ENCODE measurements around the gene PIEZO1.
"Not testable (repeated sequence)": the region's sequence is repeated elsewhere in the genome, so short reads cannot be mapped to it uniquely, and the experiment has no call there.

Gene PIEZO1

DNA sequence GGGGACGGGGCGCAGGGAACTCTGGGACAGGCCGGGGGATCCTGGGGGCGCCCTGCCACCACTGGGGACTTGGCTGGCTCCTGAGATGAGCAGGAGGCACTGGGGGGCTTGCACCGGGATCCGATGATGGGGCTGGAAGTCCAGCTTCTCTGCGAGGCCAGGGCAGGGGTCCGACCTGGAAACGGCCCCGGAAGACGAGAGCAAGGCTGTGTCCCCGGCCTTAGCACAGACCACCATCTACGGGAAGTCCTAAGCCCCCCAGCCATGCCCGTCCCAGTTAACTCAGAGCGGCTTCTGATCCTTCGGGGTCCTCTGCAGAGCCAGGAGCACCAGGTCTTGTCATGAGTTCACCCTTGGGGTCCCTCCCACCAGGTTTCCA, 19.1 kb upstream of the PIEZO1 start:
- DNase-seq: no peak

DNA sequence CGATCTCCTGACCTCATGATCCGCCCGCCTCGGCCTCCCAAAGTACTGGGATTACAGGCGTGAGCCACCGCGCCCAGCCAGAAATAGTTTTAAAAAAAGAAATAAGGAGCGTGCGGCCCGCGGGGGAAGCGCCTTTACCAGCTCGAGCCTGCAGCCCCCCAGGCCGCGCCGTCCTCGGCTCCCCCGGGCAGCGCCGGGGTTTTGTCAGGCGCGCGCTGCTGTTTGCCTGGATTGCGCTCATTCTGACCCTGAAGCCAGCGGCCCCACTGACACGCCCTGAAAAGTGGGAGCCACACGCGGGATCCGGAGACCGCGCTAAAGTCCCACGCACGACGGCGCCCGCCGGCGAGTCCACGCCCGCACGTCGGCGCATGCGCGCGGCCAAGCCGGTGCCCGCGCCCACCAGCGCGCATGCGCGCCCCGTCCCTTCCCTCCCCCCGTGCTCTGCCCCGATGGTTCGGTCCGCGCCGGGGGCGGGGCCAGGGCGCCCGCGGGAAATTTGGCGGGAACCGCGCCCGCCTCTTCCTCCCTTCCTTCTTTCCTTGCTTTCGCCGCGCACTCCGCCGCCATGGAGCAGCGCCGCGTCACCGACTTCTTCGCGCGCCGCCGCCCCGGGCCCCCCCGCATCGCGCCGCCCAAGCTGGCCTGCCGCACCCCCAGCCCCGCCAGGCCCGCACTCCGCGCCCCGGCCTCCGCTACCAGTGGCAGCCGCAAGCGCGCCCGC, 18.4 kb upstream of the PIEZO1 start, which contains the start of gene CDT1:
CDT1 (plus strand) TSS at position 526 of the 724 bp plus-strand sequence; CDS start at position 569, 43 bp downstream.
- DNase-seq: peak; percentile 82

- no peak for DNase-seq
Measured at GRCh38 chr16:88800277-88800592, 15.2 kb upstream of the PIEZO1 start.

DNA sequence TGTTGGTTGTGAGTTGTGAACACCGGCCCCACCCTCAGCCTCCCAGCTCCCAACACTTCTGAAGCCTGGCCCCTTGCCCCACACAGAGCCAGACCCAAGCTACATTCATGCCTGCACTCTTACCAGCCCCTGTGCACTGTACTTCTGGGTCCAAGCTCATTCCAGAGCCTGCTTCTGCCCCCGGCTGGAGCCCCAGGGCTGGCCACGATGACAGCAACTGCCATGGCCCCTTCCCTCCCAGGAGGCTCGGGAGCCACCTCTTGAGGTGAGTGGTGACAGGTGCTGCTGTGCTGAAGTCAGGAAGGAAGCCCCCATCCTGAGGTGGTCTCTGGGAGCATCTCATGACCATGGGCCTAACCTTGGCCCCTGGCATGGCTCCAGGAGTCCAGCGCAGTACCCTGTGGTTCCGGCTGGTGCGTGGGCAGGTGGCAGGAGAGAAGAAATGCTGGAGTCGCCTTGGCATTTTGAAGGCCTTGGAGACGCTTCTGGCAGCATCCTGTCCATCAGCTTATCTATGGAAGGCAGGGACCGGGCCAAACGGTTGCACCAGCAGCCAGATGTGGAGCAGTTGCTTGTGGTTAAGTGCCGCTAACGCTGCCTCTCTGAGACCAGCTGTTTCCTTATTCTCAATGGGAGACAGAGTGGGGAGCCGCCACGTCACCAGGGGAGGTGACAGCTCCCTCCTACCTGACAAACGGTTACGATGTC, 14.7 kb upstream of the PIEZO1 start:
- no peak for DNase-seq

GRCh38 chr16:88798772-88799455, 13.9 kb upstream of the PIEZO1 start:
- no peak for DNase-seq

- DNase-seq: no peak
Measured at GRCh38 chr16:88798073-88798472, 13.1 kb upstream of the PIEZO1 start.

DNA sequence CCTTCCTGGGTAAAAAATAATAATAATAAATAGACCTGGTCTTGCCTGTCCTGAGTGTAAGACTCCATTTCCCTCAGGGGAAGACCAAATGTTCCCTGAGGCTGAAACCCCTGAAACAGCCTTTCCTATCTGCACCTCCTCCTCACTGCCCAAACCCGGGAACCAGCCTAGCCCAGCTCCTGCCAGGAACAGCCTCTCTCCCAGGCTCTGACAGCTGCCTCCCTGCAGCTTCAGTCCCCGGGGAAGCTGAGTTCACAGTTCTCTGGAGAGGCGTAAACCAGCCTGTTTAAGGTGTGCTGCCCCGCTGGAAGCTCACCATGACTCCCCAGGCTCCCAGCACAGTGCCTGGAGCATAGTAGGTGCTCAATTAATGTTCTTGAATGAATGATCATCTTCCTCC, 11.3 kb upstream of the PIEZO1 start:
- DNase-seq: no peak

- DNase-seq: no peak
Measured at GRCh38 chr16:88793251-88793954, 8.4 kb upstream of the PIEZO1 start.

DNA sequence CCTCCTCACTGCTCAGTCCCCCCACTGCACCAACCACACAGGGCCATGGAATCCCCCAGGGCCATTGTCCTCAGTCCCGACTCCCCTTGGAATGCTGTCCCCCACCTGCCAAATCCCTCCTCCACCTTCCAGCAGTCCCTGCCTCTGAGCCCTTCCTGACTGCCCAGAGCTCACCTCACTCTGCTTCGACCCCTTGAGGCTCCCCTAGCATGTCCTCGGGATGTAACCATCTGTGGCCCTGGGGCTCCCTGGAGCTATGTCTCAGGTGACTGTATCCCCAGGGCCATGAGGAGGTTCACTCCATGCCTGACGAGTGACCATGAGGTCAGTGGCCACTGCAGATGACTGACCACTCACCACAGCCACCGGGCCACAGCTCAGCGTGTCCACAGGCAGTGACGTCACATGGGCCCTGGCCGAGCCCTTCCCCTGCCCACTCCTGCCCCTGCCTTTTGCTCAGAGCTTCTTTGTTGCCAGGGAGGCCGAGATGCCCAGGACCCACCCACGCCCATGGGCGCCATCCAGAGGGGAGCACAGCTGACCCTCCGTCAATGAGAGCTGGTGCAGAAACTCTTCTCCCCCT, 7.7 kb upstream of the PIEZO1 start:
- no peak for DNase-seq

- DNase-seq: no peak
Measured at GRCh38 chr16:88792078-88792550, 7.1 kb upstream of the PIEZO1 start.

- peak; percentile 44 for DNase-seq
Measured at GRCh38 chr16:88790312-88791211, 5.5 kb upstream of the PIEZO1 start.

DNA sequence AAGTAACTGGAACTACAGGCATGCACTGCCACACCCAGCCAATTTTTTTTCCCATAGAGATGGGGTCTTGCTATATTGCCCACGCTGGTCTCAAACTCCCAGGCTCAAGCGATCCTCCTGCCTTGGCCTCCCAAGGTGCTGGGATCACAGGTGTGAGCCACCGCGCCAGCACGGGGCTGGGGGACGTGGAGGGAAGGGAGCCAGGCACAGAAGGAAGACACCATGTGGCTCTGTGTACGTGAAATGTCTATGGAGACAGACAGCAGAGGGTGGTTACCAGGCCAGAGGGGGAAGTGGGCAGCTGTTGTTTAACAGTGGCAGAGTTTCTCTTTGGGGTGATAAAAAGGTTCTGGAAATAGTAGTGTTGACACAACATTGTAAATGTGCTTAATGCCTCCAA, 4.6 kb upstream of the PIEZO1 start:
- DNase-seq: no peak

DNA sequence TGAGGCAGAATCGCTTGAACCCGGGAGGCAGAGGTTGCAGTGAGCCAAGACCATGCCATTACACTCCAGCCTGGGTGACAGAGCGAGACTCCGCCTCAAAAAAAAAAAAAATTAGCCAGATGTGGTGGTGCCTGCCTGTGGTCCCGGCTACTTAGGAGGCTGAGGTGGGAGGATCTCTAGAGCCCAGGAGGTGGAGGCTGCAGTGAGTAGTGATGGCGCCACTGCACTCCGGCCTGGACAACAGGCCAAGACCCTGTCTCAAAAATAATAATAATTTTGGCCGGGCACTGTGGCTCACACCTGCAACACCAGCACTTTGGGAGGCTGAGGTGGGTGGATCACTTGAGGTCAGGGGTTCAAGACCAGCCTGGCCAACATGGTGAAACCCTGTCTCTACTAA, 3.7 kb upstream of the PIEZO1 start:
- not testable (repeated sequence) for DNase-seq

DNA sequence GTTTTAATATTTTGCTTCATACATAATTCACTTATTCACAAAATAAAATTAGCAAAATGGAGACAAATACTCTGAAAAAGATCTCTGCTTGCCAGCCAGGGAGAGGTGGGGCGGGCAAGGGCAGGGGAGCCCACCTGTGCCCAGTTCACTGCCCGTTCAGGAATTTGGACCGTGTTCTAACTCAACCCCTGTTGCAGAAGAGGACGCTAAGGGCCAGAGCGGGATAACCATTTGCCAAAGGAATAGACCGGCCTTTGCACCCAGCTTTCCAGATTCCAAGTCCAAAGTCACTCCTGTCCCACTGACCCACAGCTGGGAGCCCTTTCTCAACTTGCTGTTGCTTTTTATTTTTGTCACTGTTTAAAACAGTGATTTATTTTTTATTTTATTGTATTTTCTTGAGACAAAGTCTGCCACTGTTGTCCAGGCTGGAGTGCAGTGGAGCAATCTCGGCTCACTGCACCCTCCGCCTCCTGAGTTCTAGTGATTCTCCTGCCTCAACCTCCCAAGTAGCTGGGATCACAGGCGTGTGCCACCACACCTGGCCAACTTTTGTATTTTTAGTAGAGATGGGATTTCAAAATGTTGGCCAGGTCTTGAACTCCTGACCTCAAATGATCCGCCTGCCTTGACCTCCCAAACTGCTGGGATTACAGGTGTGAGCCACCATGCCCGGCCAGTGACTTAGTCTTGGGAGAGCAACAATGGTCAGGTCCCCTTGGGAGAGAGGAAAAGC, 2.7 kb upstream of the PIEZO1 start:
- DNase-seq: no peak

DNA sequence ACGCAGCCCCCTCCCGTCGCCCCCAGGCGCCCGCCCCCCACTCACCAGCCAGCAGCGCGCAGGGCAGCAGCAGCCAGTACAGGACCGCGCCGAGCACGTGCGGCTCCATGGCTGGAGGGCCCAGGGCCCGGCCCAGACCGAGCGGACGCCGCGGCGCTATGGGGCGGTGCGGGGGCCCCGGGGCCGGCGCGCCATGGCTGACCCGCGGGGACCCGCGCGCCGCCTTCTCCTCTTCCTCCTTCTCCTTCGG, 239 bp downstream of the PIEZO1 start:
- DNase-seq: no peak

- DNase-seq: peak; percentile 52
Measured at GRCh38 chr16:88784074-88784855, 755 bp downstream of the PIEZO1 start.

GRCh38 chr16:88783391-88784073, 1.5 kb downstream of the PIEZO1 start:
- DNase-seq: no peak

DNA sequence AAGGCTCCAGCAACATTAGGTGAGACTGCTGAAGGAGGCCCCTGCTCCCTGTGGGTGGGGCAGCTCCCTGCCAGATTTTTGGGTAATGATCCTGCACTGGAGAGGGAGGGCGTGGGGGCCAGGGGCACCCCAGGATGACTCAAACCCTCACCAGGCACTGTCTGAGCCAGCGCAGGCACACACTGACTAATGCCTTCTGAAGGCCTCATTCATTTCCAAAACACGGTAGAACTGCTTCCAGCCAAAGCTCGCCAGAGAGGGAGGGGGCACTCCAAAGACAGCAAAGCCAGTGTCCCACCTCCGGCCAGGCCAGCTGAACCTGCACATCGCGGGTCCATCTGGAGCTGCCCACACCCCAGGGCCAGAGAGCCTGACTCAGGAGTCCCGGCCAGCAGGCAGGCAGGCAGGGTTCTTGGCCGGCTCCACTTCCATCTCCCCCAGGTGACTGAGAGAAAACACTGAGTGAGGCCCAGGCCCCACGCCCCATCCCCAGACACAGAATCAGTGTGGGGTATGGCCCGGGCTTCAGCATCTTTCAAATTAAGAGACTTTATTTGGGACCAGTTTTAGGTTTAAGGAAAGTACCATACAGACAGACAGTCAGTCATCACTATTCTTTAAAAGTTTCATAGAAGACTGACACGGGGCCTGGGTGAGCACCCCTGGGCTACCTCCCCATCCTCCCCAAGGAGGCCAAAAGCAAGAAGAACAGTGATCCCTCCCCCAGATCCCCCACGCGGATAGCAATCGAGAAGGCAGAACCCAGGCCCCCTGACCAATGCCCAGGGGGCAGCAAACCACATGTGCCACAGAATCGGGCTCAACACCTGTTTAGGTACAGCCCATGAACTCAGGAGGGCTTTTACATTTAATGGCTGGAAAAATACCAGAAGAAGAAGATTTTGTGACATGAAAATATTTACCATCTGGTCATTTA, 2.3 kb downstream of the PIEZO1 start:
- DNase-seq: peak; percentile 82

Measured in activated naive CD4-positive, alpha-beta T cell treated with anti-CD3 and anti-CD28 coated beads, Interleukin-2, amount 50 U/mL, for 16 hours (primary cell).